SK-N-SH (cell line): ENCODE measurements around the gene PHAF1.

ENCODE experiments used
- CTCF ChIP-seq: fragments of 200-600 bp; sonication (generic); IDR thresholded peaks from 2 replicates; pipeline ENCODE4 v1.6.1; 2017; ENCODE audit warnings: antibody characterized with exemption, mild to moderate bottlenecking, moderate library complexity
- RAD21 ChIP-seq: IDR thresholded peaks from 2 replicates; pipeline ENCODE4 v1.6.1; 2012; ENCODE audit warnings: mild to moderate bottlenecking, low read length
- USF2 ChIP-seq: fragments of 150-350 bp; IDR thresholded peaks from 2 replicates; pipeline ENCODE4 v1.6.1; 2017; ENCODE audit warnings: antibody characterized with exemption, low read length, low read depth, borderline replicate concordance
- YY1 ChIP-seq: IDR thresholded peaks from 2 replicates; pipeline ENCODE4 v1.4.0; 2012; ENCODE audit warnings: low read depth, mild to moderate bottlenecking

GRCh38 chr16:67063008-67063407 lies 46.7 kb upstream of the PHAF1 start:
- TF ChIP-seq CTCF = no peak
- no peak for TF ChIP-seq RAD21
- TF ChIP-seq YY1 = no peak
- TF ChIP-seq USF2 = no peak
